ENCODE data around the gene CHCHD6.

- TF ChIP-seq EZH2 (IDR thresholded peaks at IDR 0.05; ENCODE audit: insufficient read depth, poor library complexity, severe bottlenecking) (no peak), EZH2phosphoT487 (IDR thresholded peaks at IDR 0.05; ENCODE audit: insufficient read depth, low read depth) (no peak)
Observed at GRCh38 chr3:126969586-126969985, 265.5 kb downstream of the CHCHD6 start.
